ENCODE results near the gene SCN2A.

SCN2A gene

DNA sequence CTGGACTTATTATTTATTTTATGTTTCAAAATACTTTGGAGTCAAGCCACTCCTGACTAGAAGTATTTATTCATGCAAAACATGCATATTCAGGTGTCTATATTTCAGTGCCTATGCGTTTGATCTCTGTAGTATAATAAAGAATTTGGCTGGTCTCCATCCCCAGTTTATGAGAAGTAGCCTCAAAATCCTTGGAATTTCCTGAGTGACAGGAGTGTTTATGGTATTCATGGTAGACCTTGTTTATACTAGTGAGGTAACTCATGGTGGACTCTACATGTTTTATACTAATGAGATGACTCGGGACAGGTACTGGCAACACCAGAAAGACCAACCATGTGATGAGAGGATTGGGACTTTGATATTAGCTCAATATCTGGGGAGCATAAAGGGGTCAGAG lies 186.3 kb downstream of the SCN2A start:
- no peak for FAIRE-seq
- TF ChIP-seq SPI1 (IDR thresholded peaks at IDR 0.05; ENCODE audit: low read depth, low read length) (no peak), PAX5 (IDR thresholded peaks at IDR 0.05; ENCODE audit: insufficient read depth, low read length, severe bottlenecking) (no peak), POU2F2 (IDR thresholded peaks at IDR 0.05; ENCODE audit: low read depth, low read length) (no peak), TAF1 (IDR thresholded peaks at IDR 0.05; ENCODE audit: low read depth, low read length) (no peak), POLR2AphosphoS5 (IDR thresholded peaks at IDR 0.05; ENCODE audit: low read depth, low read length) (no peak), POLR2A (IDR thresholded peaks at IDR 0.05; ENCODE audit: low read depth, low read length) (no peak)
- DNase-seq (ENCODE audit: insufficient read length, low spot score): no peak

GRCh38 chr2:165427686-165428085 lies 188.5 kb downstream of the SCN2A start:
- TF ChIP-seq PAX5 (IDR thresholded peaks at IDR 0.05; ENCODE audit: insufficient read depth, low read length, severe bottlenecking) (no peak), TAF1 (IDR thresholded peaks at IDR 0.05; ENCODE audit: low read depth, low read length) (no peak), POU2F2 (IDR thresholded peaks at IDR 0.05; ENCODE audit: low read depth, low read length) (no peak), SPI1 (IDR thresholded peaks at IDR 0.05; ENCODE audit: low read depth, low read length) (no peak), POLR2A (IDR thresholded peaks at IDR 0.05; ENCODE audit: low read depth, low read length) (no peak)
- DNase-seq (ENCODE audit: insufficient read length, low spot score) (no peak), FAIRE-seq (no peak)

- no peak for TF ChIP-seq POLR2AphosphoS5 (IDR thresholded peaks at IDR 0.05; ENCODE audit: low read depth, low read length)
- no peak for TF ChIP-seq TAF1 (IDR thresholded peaks at IDR 0.05; ENCODE audit: low read depth, low read length)
- no peak for TF ChIP-seq POU2F2 (IDR thresholded peaks at IDR 0.05; ENCODE audit: low read depth, low read length)
- TF ChIP-seq SPI1 (IDR thresholded peaks at IDR 0.05; ENCODE audit: low read depth, low read length): no peak
- no peak for TF ChIP-seq POLR2A (IDR thresholded peaks at IDR 0.05; ENCODE audit: low read depth, low read length)
- no peak for TF ChIP-seq PAX5 (IDR thresholded peaks at IDR 0.05; ENCODE audit: insufficient read depth, low read length, severe bottlenecking)
- no peak for FAIRE-seq
- DNase-seq (ENCODE audit: insufficient read length, low spot score): no peak
These were observed 189.7 kb downstream of the SCN2A start for GRCh38 chr2:165428926-165429325.

- no peak for DNase-seq (ENCODE audit: insufficient read length, low spot score)
- TF ChIP-seq TAF1 (IDR thresholded peaks at IDR 0.05; ENCODE audit: low read depth, low read length) (no peak), POLR2AphosphoS5 (IDR thresholded peaks at IDR 0.05; ENCODE audit: low read depth, low read length) (no peak), POU2F2 (IDR thresholded peaks at IDR 0.05; ENCODE audit: low read depth, low read length) (no peak), PAX5 (IDR thresholded peaks at IDR 0.05; ENCODE audit: insufficient read depth, low read length, severe bottlenecking) (no peak), POLR2A (IDR thresholded peaks at IDR 0.05; ENCODE audit: low read depth, low read length) (no peak), SPI1 (IDR thresholded peaks at IDR 0.05; ENCODE audit: low read depth, low read length) (no peak)
- FAIRE-seq: no peak
These were observed 191.8 kb downstream of the SCN2A start for GRCh38 chr2:165431014-165431413.

DNA sequence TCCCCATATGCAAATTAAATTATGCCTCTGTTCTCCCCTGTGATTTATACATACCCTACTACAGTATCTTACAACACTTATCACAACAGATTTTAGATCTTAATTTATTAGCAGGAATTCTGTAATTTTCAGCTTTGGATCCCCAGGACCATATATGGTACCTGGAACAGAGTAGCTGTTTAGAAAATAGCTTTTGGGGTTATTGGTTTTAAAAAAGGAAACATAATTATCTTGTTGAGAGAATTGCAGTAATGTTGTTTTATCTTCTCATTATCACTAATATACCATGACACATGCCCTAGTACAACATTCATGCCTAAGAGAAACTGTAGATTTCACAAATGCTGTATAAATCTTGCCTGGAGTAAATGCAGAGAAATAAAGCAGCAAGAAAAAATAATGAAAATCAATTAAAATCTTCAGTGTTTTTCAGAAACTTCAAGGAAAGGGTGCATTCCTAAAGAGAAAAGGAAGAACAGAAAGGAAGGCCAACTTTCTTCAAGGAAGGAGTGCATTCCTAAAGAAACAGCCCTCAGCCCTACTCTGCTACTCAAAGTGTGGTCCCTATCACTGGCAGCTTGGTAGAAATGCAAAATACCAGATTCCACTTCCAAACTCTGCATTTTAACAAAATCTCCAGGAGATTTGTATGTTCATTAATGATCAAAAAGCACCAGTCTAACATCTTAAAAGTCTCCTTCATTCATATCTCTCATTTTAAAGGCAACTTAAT lies 193.2 kb downstream of the SCN2A start:
- FAIRE-seq (no peak), DNase-seq (ENCODE audit: insufficient read length, low spot score) (no peak)
- no peak for TF ChIP-seq PAX5 (IDR thresholded peaks at IDR 0.05; ENCODE audit: insufficient read depth, low read length, severe bottlenecking)
- TF ChIP-seq SPI1 (IDR thresholded peaks at IDR 0.05; ENCODE audit: low read depth, low read length): no peak
- TF ChIP-seq TAF1 (IDR thresholded peaks at IDR 0.05; ENCODE audit: low read depth, low read length): no peak
- TF ChIP-seq POLR2AphosphoS5 (IDR thresholded peaks at IDR 0.05; ENCODE audit: low read depth, low read length): no peak
- no peak for TF ChIP-seq POU2F2 (IDR thresholded peaks at IDR 0.05; ENCODE audit: low read depth, low read length)
- TF ChIP-seq POLR2A (IDR thresholded peaks at IDR 0.05; ENCODE audit: low read depth, low read length): no peak

GRCh38 chr2:165434865-165435496 lies 195.8 kb downstream of the SCN2A start:
- FAIRE-seq (no peak), DNase-seq (ENCODE audit: insufficient read length, low spot score) (no peak)
- TF ChIP-seq POLR2A (IDR thresholded peaks at IDR 0.05; ENCODE audit: low read depth, low read length) (no peak), POU2F2 (IDR thresholded peaks at IDR 0.05; ENCODE audit: low read depth, low read length) (no peak), SPI1 (IDR thresholded peaks at IDR 0.05; ENCODE audit: low read depth, low read length) (no peak), TAF1 (IDR thresholded peaks at IDR 0.05; ENCODE audit: low read depth, low read length) (no peak), PAX5 (IDR thresholded peaks at IDR 0.05; ENCODE audit: insufficient read depth, low read length, severe bottlenecking) (no peak), POLR2AphosphoS5 (IDR thresholded peaks at IDR 0.05; ENCODE audit: low read depth, low read length) (no peak)

GRCh38 chr2:165435611-165436010 lies 196.4 kb downstream of the SCN2A start:
- TF ChIP-seq TAF1 (IDR thresholded peaks at IDR 0.05; ENCODE audit: low read depth, low read length) (no peak), PAX5 (IDR thresholded peaks at IDR 0.05; ENCODE audit: insufficient read depth, low read length, severe bottlenecking) (no peak), SPI1 (IDR thresholded peaks at IDR 0.05; ENCODE audit: low read depth, low read length) (no peak), POLR2AphosphoS5 (IDR thresholded peaks at IDR 0.05; ENCODE audit: low read depth, low read length) (no peak), POU2F2 (IDR thresholded peaks at IDR 0.05; ENCODE audit: low read depth, low read length) (no peak), POLR2A (IDR thresholded peaks at IDR 0.05; ENCODE audit: low read depth, low read length) (no peak)
- FAIRE-seq: no peak

DNA sequence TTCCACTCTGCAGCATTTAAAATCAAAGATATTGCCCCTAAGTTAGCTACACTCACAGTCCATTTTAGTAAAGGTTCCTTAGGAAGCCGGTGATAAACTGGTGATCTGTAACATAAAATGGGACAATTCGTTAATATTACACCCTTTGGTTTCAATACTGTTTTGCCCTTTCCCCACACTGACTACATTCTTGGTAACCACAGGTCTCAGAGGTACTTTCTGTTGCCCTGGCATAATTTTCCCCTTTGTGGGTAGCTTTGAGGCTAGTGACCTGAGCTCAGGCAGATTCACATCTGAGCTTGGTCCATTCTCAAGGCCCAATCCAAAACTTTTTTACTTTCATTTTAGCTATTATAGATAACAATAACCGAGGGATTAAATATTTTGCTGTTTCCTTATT lies 197.3 kb downstream of the SCN2A start:
- no peak for FAIRE-seq
- DNase-seq (ENCODE audit: insufficient read length, low spot score): no peak
- TF ChIP-seq TAF1 (IDR thresholded peaks at IDR 0.05; ENCODE audit: low read depth, low read length) (no peak), PAX5 (IDR thresholded peaks at IDR 0.05; ENCODE audit: insufficient read depth, low read length, severe bottlenecking) (no peak), SPI1 (IDR thresholded peaks at IDR 0.05; ENCODE audit: low read depth, low read length) (no peak), POU2F2 (IDR thresholded peaks at IDR 0.05; ENCODE audit: low read depth, low read length) (no peak), POLR2A (IDR thresholded peaks at IDR 0.05; ENCODE audit: low read depth, low read length) (no peak), POLR2AphosphoS5 (IDR thresholded peaks at IDR 0.05; ENCODE audit: low read depth, low read length) (no peak)

More at GRCh38 chr2:165435611-165436010, 196.4 kb downstream of the SCN2A start:
- no peak for DNase-seq (ENCODE audit: insufficient read length, low spot score)

- DNase-seq (ENCODE audit: insufficient read length, low spot score) (no peak), FAIRE-seq (no peak)
- TF ChIP-seq TAF1 (IDR thresholded peaks at IDR 0.05; ENCODE audit: low read depth, low read length): no peak
- TF ChIP-seq SPI1 (IDR thresholded peaks at IDR 0.05; ENCODE audit: low read depth, low read length): no peak
- no peak for TF ChIP-seq POU2F2 (IDR thresholded peaks at IDR 0.05; ENCODE audit: low read depth, low read length)
- no peak for TF ChIP-seq POLR2A (IDR thresholded peaks at IDR 0.05; ENCODE audit: low read depth, low read length)
These were observed 201.2 kb downstream of the SCN2A start for GRCh38 chr2:165440367-165440766.

Measured in GM12891 (cell line).